HepG2 (cell line): ENCODE results near the gene SRPRB. TPM values are rescaled to one million over a fixed set of nuclear protein-coding genes. Genes with fewer than 3 reads are reported as not detected.

Experiments used
- ATAC-seq: fragments of 200-7000 bp; cut with Tn5 transposase; 3 replicates; pipeline ENCODE4 v1.9.1; 2020; ENCODE audit warnings: mild to moderate bottlenecking, moderate library complexity
- BruUV-seq: library from RNA; stranded (reverse); fragments of 400-500 nt; replicated peaks from 2 replicates; lab custom pipeline; 2021; lab: Mats Ljungman, UMichigan
- CTCF ChIA-PET: fragments of 300-600 bp; formaldehyde crosslinking; extraction: SDS; loops from one replicate; lab custom pipeline; 2021; ENCODE audit warnings: low total read pairs, inconsistent platforms, low intra/inter-chr PET ratio; lab: Yijun Ruan, JAX
- POLR2A ChIA-PET: fragments of 350-600 bp; sonication (Branson Sonifier 250); formaldehyde crosslinking; loops from one replicate; lab custom pipeline; 2020; ENCODE audit warnings: antibody characterized with exemption, inconsistent platforms; lab: Yijun Ruan, JAX
- DNase-seq: peaks from one replicate; pipeline ENCODE4 v3.0.0-alpha.2; 2015; ENCODE audit warnings: low spot score
- FAIRE-seq: peaks from 3 replicates; lab custom pipeline; 2011; peaks lifted over from hg19 to GRCh38; lab: Jason Lieb, UNC
- H2AFZ ChIP-seq: one replicate; pipeline ENCODE4 v1.6.1; 2011; ENCODE audit warnings: low read length, inconsistent platforms
- H3K27ac ChIP-seq: fragments of 300-600 bp; 3 replicates; pipeline ENCODE4 v1.8.0; 2011; ENCODE audit warnings: mixed run types, mild to moderate bottlenecking, mixed read lengths, low read length, inconsistent platforms; ENCODE audit not compliant: insufficient read depth; ENCODE audit errors: extremely low read length
- H3K27me3 ChIP-seq, 2 experiments: fragments of 200-600 bp in 1 of 2; 2 replicates in 1 of 2; 3 replicates in 1 of 2; pipeline versions ENCODE4 v1.6.0 to v1.8.0; 2011; ENCODE audit warnings: low read length in 2 of 2, mild to moderate bottlenecking in 2 of 2, moderate library complexity in 2 of 2, inconsistent platforms in 1 of 2; ENCODE audit not compliant: insufficient read depth in 2 of 2, control insufficient read depth in 1 of 2
- H3K36me3 ChIP-seq, 2 experiments: fragments of 200-600 bp in 1 of 2; replicated peaks in 1 of 2; 2 replicates in 1 of 2; 3 replicates in 1 of 2; pipeline versions ENCODE4 v1.5.1 to v1.8.0; 2011; ENCODE audit warnings: low read length in 2 of 2, inconsistent platforms in 1 of 2; ENCODE audit not compliant: insufficient read depth in 2 of 2, control insufficient read depth in 1 of 2
- H3K4me1 ChIP-seq: 2 replicates; pipeline ENCODE4 v1.5.1; 2012; ENCODE audit warnings: low read length, inconsistent platforms; ENCODE audit not compliant: insufficient read depth
- H3K4me2 ChIP-seq: 2 replicates; pipeline ENCODE4 v1.6.0; 2011; ENCODE audit warnings: low read depth, low read length, inconsistent platforms
- H3K4me3 ChIP-seq, 3 experiments: fragments of 200-600 bp in 1 of 3; sonication (generic), shearing (Covaris generic) in 1 of 3; replicated peaks in 1 of 3; 2 replicates each; pipeline ENCODE4 v1.5.1; 2011 to 2016; ENCODE audit warnings: low read length in 3 of 3, inconsistent platforms in 2 of 3, low read depth in 2 of 3, mild to moderate bottlenecking in 2 of 3, control low read depth in 1 of 3, mixed read lengths in 1 of 3; ENCODE audit not compliant: insufficient read depth in 1 of 3
- H3K79me2 ChIP-seq: one replicate; pipeline ENCODE4 v1.6.1; 2011; ENCODE audit warnings: low read length, inconsistent platforms; ENCODE audit not compliant: insufficient read depth
- H3K9ac ChIP-seq: 2 replicates; pipeline ENCODE4 v1.6.0; 2011; ENCODE audit warnings: mild to moderate bottlenecking, low read depth, low read length, inconsistent platforms; ENCODE audit not compliant: insufficient read depth
- H3K9me3 ChIP-seq: 2 replicates; pipeline ENCODE4 v1.5.1; 2012; ENCODE audit warnings: mild to moderate bottlenecking, low read length
- H4K20me1 ChIP-seq: 2 replicates; pipeline ENCODE4 v1.6.0; 2011; ENCODE audit warnings: inconsistent platforms, mild to moderate bottlenecking, low read length, moderate library complexity; ENCODE audit not compliant: insufficient read depth
- GABPB1 ChIP-seq: IDR thresholded peaks from 2 replicates; pipeline ENCODE4 v1.6.1; 2016; ENCODE audit warnings: mild to moderate bottlenecking, missing genetic modification reagents, moderate library complexity, missing compliant biosample characterization
- IRF2 ChIP-seq: IDR thresholded peaks from 2 replicates; pipeline ENCODE4 v1.6.1; 2018; ENCODE audit warnings: missing genetic modification reagents, missing compliant biosample characterization
- KDM3A ChIP-seq: IDR thresholded peaks from 2 replicates; pipeline ENCODE4 v1.6.1; 2018; ENCODE audit warnings: low read depth, missing compliant biosample characterization
- MAFG ChIP-seq: sonication (generic); formaldehyde crosslinking; IDR thresholded peaks from 2 replicates; pipeline ENCODE4 v1.5.1; 2020; ENCODE audit warnings: mild to moderate bottlenecking, missing genetic modification reagents
- PBX2 ChIP-seq: IDR thresholded peaks from 2 replicates; pipeline ENCODE4 v1.6.1; 2016; ENCODE audit warnings: control low read depth
- ZBTB3 ChIP-seq: sonication (generic); formaldehyde crosslinking; IDR thresholded peaks from 2 replicates; pipeline ENCODE4 v1.4.0; 2020; ENCODE audit warnings: low read depth, mild to moderate bottlenecking, moderate library complexity, missing genetic modification reagents, borderline replicate concordance
- ZMYM3 ChIP-seq: sonication (generic); formaldehyde crosslinking; IDR thresholded peaks from 2 replicates; pipeline ENCODE4 v1.5.1; 2020; ENCODE audit warnings: mild to moderate bottlenecking, missing genetic modification reagents
- ZNF143 ChIP-seq: sonication (generic); formaldehyde crosslinking; IDR thresholded peaks from 2 replicates; pipeline ENCODE4 v1.4.0; 2020; ENCODE audit warnings: missing genetic modification reagents
- WGBS: methylation state at CpG from one replicate; pipeline ENCODE4 v1.1.6; 2017; ENCODE audit warnings: low lambda C conversion rate; 5-methylcytosine and 5-hydroxymethylcytosine counted together
- in situ Hi-C: cut with HindIII; loops from 2 replicates; pipeline ENCODE4 v1.10.0; 2017; ENCODE audit warnings: low pct_unique_long_range_greater_than_20kb; ENCODE audit not compliant: extremely low pct_ligation_motif_present
- intact Hi-C: fragments of 100-400 bp; cut with micrococcal nuclease; formaldehyde crosslinking; loops from one replicate; pipeline ENCODE4 v1.10.0; 2022; ENCODE audit not compliant: unreplicated experiment
- polyA plus RNA-seq, 8 experiments: library from polyadenylated mRNA; depleted of rRNA in 3 of 8; stranded (reverse) in 7 of 8; unstranded in 1 of 8; fragments of >200 nt; fragmentation: Illumina TruSeq in 4 of 8; extraction: Trizol in 4 of 8; gene quantifications; 2 replicates each; pipeline versions ENCODE4 v1.2.1 to v1.2.3, GENCODE V29; 2011 to 2016; ENCODE audit warnings: low read depth in 4 of 8, missing spikeins in 1 of 8, mixed read lengths in 1 of 8; ENCODE audit not compliant: insufficient read depth in 1 of 8
- total RNA-seq, 5 experiments: library from RNA; depleted of rRNA; stranded (reverse); fragments of >200 nt; fragmentation: Illumina TruSeq; extraction: Trizol; gene quantifications; 2 replicates each; pipeline ENCODE4 v1.2.3, GENCODE V29; 2016; ENCODE audit warnings: low read depth in 1 of 5

The SRPRB gene
- total and polyA plus RNA-seq, 2 of the 13 experiments (the other 11 are each of a cell fraction or from before 2014, with no cell fraction given) = 41.0 to 111 TPM

- in situ Hi-C loops (no loop called here), intact Hi-C loops (no loop called here)
- ATAC-seq = no peak
- Histone ChIP-seq H3K27ac (no peak overlapping the region), H3K36me3 (no peaks in the 10 kb centered on the region), H3K4me2 (no peak overlapping the region), H4K20me1 (no peaks in the 10 kb centered on the region), H2AFZ (no peak overlapping the region), H3K9ac (no peak overlapping the region), H3K27me3 (peaks cover 6 to 27% of the 10 kb centered on the region in 2 experiments; a peak in 4 of 5 replicates), H3K79me2 (no peaks in the 10 kb centered on the region), H3K4me1 (peaks cover 16% of the 10 kb centered on the region), H3K4me3 (no peak overlapping the region), H3K9me3 (no peaks in the 10 kb centered on the region)
- BruUV-seq = no TSS peak
- no peak for DNase-seq
- TF ChIP-seq KDM3A (CRISPR knock-in tag) (no peak), GABPB1 (CRISPR knock-in tag) (no peak), MAFG (CRISPR knock-in tag) (no peak), PBX2 (no peak)
- ChIA-PET POLR2A (no interaction called here), CTCF (no interaction called here)
- 22% methylated on average over 3 of the region's 3 CpGs for WGBS
- FAIRE-seq = no peak
These were observed 29.8 kb downstream of the SRPRB start for GRCh38 chr3:133835418-133835743.

- intact Hi-C loops = no loop called here
- WGBS = 100% methylated on average over 1 of the region's 4 CpGs
- no peak overlapping the region for H3K4me2 ChIP-seq
- H3K36me3 ChIP-seq = no peaks in the 10 kb centered on the region
- in situ Hi-C loops = no loop called here
- DNase-seq (no peak), FAIRE-seq (no peak), ATAC-seq (no peak)
- peaks cover 7 to 21% of the 10 kb centered on the region in 2 experiments; a peak in 4 of 5 replicates for H3K27me3 ChIP-seq
- H2AFZ ChIP-seq = no peak overlapping the region
- TF ChIP-seq ZNF143 (CRISPR knock-in tag) (no peak), ZMYM3 (CRISPR knock-in tag) (no peak), ZBTB3 (CRISPR knock-in tag) (no peak), IRF2 (CRISPR knock-in tag) (no peak)
- H3K27ac ChIP-seq = no peak overlapping the region
- no TSS peak for BruUV-seq
- no peak overlapping the region for H3K9ac ChIP-seq
- CTCF ChIA-PET = no interaction called here
- no peaks in the 10 kb centered on the region for H3K79me2 ChIP-seq
- peaks cover 16% of the 10 kb centered on the region for H3K4me1 ChIP-seq
- POLR2A ChIA-PET = no interaction called here
- H3K9me3 ChIP-seq = no peaks in the 10 kb centered on the region
- H4K20me1 ChIP-seq = no peaks in the 10 kb centered on the region
- no peak overlapping the region for H3K4me3 ChIP-seq
These were observed 30.3 kb downstream of the SRPRB start for GRCh38 chr3:133835961-133836360.
